GM12873 (cell line): Measurements from ENCODE around the gene ASCL5.

Experiments
- CTCF ChIP-seq: IDR thresholded peaks from 2 replicates; pipeline ENCODE4 v1.5.1; 2012; ENCODE audit warnings: low read depth, mild to moderate bottlenecking, moderate library complexity, low read length, control low read depth; ENCODE audit not compliant: insufficient read depth; ENCODE audit errors: missing control alignments

Gene ASCL5

GRCh38 chr1:201103666-201104065, 23.3 kb downstream of the ASCL5 start:
- no peak for TF ChIP-seq CTCF

- no peak for TF ChIP-seq CTCF
Measured at GRCh38 chr1:201100169-201100930, 26.6 kb downstream of the ASCL5 start.

GRCh38 chr1:201098992-201099677, 27.8 kb downstream of the ASCL5 start:
- TF ChIP-seq CTCF = no peak

GRCh38 chr1:201096977-201097856, 29.8 kb downstream of the ASCL5 start:
- no peak for TF ChIP-seq CTCF

GRCh38 chr1:201096041-201096461, 30.9 kb downstream of the ASCL5 start:
- TF ChIP-seq CTCF = no peak

- TF ChIP-seq CTCF = no peak
Measured at GRCh38 chr1:201095581-201095980, 31.4 kb downstream of the ASCL5 start.

- TF ChIP-seq CTCF = no peak
Measured at GRCh38 chr1:201094832-201095231, 32.2 kb downstream of the ASCL5 start.
